ENCODE data around the gene ZNF669. TPM values are rescaled to one million over a fixed set of nuclear protein-coding genes. Genes with fewer than 3 reads are reported as not detected.

Gene ZNF669
- total and polyA plus RNA-seq, 9 donors: 5.0 to 11.5 (median 7.3) TPM

DNA sequence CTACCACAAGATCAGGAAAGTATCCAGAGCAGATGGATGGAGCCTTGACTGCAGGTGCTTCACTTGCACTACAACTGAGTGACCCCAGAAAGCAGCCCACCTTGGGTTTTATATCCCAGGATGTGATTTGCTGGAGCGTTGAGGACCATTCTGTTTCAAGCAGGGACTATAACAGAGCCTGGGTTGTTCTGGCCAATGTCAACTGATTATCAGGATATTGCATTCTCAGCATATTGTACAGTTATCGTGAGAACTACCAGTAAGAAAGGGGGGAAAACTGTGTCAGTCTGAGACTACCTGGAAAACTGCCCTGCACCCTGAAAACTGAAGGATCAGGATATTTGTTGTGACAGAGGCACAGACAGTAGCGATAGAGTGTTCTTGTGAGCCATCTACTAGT is 8.0 kb downstream of the ZNF669 start:
- WGBS, 3 donors: 91 to 96% (median 95%) methylated on average over 3 of the region's 3 CpGs
- Histone ChIP-seq H3K4me1 (ENCODE audit: insufficient read depth) (peaks cover 6% of the 10 kb centered on the region), H3K27ac (no peak overlapping the region), H3K36me3 (no peaks in the 10 kb centered on the region), H3K4me3 (no peak overlapping the region), H3K27me3 (no peaks in the 10 kb centered on the region), H3K9me3 (no peaks in the 10 kb centered on the region)
- DNase-seq: no peak
- intact Hi-C loops (cut with DNase I): no loop called here
- TF ChIP-seq, protein P1, sequence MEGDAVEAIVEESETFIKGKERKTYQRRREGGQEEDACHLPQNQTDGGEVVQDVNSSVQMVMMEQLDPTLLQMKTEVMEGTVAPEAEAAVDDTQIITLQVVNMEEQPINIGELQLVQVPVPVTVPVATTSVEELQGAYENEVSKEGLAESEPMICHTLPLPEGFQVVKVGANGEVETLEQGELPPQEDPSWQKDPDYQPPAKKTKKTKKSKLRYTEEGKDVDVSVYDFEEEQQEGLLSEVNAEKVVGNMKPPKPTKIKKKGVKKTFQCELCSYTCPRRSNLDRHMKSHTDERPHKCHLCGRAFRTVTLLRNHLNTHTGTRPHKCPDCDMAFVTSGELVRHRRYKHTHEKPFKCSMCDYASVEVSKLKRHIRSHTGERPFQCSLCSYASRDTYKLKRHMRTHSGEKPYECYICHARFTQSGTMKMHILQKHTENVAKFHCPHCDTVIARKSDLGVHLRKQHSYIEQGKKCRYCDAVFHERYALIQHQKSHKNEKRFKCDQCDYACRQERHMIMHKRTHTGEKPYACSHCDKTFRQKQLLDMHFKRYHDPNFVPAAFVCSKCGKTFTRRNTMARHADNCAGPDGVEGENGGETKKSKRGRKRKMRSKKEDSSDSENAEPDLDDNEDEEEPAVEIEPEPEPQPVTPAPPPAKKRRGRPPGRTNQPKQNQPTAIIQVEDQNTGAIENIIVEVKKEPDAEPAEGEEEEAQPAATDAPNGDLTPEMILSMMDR (IDR thresholded peaks at IDR 0.05): no peak
- no peak for TF ChIP-seq EP300 (IDR thresholded peaks at IDR 0.05)
- TF ChIP-seq POLR2A (IDR thresholded peaks at IDR 0.05): no peak

DNA sequence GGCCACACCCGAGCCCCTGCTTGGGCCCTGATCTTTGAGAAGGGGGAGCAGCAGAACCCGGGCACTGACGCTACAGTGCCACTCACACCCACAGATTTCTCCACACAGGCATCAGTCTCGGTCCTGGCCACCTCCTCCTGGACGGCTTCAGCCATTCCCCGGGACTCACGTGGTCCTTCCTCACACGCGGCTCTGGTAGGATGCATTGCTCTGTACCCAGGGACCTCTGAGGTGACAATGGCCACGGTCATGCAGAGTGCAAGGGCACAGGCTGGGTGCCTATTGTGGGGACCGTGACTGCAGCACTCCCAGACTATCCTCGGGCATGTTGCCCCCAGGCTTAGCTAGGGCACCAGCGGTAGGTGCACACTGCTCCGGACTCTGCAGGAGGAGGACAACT is 13.7 kb downstream of the ZNF669 start:
- H3K36me3 ChIP-seq: no peaks in the 10 kb centered on the region
- DNase-seq: no peak
- intact Hi-C loops (cut with DNase I): no loop called here
- H3K27ac ChIP-seq: no peak overlapping the region
- no peaks in the 10 kb centered on the region for H3K9me3 ChIP-seq
- no peaks in the 10 kb centered on the region for H3K27me3 ChIP-seq
- TF ChIP-seq, protein P1 (IDR thresholded peaks at IDR 0.05): no peak
- TF ChIP-seq POLR2A (IDR thresholded peaks at IDR 0.05): no peak
- TF ChIP-seq EP300 (IDR thresholded peaks at IDR 0.05): no peak
- 81 to 88% (median 83%) methylated on average over 14 of the region's 14 CpGs for WGBS, 3 donors
- no peaks in the 10 kb centered on the region for H3K4me1 ChIP-seq (ENCODE audit: insufficient read depth)
- no peak overlapping the region for H3K4me3 ChIP-seq

DNA sequence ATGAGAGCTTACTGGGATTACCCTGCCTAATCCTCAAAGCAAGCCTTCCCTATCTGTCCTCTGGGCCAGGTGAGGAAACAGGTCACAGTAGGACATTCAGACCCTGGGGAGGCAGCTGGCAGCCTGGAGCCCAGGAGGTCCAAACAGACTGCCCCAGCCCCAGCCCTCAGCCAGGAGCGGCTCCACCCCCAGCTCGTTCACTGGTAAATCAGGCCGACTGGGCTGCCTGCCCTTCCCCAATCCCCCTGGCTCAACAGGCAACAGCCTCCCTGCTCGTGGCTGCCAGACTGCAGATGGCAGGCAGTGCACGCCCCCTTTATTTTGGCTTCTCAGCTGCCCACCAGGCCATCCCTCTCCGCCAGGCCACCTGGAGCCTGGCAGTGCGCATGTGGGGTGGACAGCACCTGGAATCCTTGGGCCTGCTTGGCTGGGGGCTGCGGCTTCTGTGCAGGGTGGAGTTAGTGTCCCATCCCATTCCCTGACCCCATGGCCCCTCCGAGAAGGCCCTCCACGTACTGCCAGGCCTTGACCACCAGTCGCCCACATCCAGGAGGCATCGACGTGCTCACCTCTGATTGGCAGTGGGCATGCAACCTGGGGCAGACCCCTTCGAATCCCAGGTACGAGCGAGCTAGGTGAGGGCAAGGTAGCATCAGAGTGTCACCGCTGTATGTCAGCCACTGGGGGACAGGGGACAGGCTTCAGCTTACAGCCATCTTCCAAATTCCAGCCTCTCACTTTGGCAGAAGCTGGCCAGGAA is 14.4 kb downstream of the ZNF669 start:
- no peak for DNase-seq
- intact Hi-C loops (cut with DNase I): no loop called here

DNA sequence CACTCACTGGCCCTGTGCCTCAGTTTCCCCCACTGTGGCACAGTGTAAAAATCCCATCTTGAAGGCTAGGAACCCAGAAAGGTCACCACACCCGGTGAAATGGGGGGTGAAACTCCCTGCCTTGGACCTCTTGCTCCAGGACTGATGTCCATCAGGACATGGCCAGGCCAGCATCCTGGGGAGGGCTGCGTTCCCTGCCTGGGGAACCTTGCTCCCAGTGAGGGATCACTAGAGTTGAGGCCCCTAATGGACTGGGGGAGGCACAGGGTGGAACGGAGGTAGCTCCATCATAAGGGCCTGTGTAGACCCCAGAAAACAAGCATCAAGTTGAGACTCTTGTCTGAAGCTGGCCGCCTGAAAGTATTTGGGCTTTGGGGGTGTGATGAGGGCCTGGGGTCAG is 15.2 kb downstream of the ZNF669 start:
- intact Hi-C loops (cut with DNase I): no loop called here
- Histone ChIP-seq H3K9me3 (no peaks in the 10 kb centered on the region), H3K36me3 (no peaks in the 10 kb centered on the region), H3K4me1 (ENCODE audit: insufficient read depth) (no peaks in the 10 kb centered on the region), H3K27ac (no peak overlapping the region), H3K4me3 (no peak overlapping the region), H3K27me3 (no peaks in the 10 kb centered on the region)
- DNase-seq: no peak
- TF ChIP-seq POLR2A (IDR thresholded peaks at IDR 0.05) (no peak), EP300 (IDR thresholded peaks at IDR 0.05) (no peak)
- TF ChIP-seq, protein P1 (IDR thresholded peaks at IDR 0.05): no peak
- 88 to 95% (median 89%) methylated on average over 4 of the region's 4 CpGs for WGBS, 3 donors

More for the DNA sequence above, 14.4 kb downstream of the ZNF669 start:
- no peaks in the 10 kb centered on the region for H3K4me1 ChIP-seq (ENCODE audit: insufficient read depth)
- no peak overlapping the region for H3K27ac ChIP-seq
- H3K4me3 ChIP-seq: no peak overlapping the region
- no peaks in the 10 kb centered on the region for H3K27me3 ChIP-seq
- 67 to 69% (median 67%) methylated on average over 15 to 17 of the region's 17 CpGs for WGBS, 3 donors
- H3K9me3 ChIP-seq: no peaks in the 10 kb centered on the region
- TF ChIP-seq, protein P1 (IDR thresholded peaks at IDR 0.05): no peak
- TF ChIP-seq EP300 (IDR thresholded peaks at IDR 0.05): no peak
- TF ChIP-seq POLR2A (IDR thresholded peaks at IDR 0.05): no peak
- H3K36me3 ChIP-seq: no peaks in the 10 kb centered on the region
